Ishikawa (cell line): ENCODE measurements around the gene RIPK4.

Source experiments
- EP300 ChIP-seq: IDR thresholded peaks from 2 replicates; pipeline ENCODE4 v1.6.1; 2012; ENCODE audit warnings: borderline replicate concordance
- FOXM1 ChIP-seq: IDR thresholded peaks from 2 replicates; pipeline ENCODE4 v1.6.1; 2012; ENCODE audit warnings: low read depth, borderline replicate concordance
- NFIC ChIP-seq: IDR thresholded peaks from 2 replicates; pipeline ENCODE4 v1.6.1; 2012
- RAD21 ChIP-seq: IDR thresholded peaks from 2 replicates; pipeline ENCODE4 v1.6.1; 2012; ENCODE audit warnings: low read depth
- TAF1 ChIP-seq: IDR thresholded peaks from 2 replicates; pipeline ENCODE4 v1.6.1; 2012; ENCODE audit warnings: low read depth, mild to moderate bottlenecking
- YY1 ChIP-seq: IDR thresholded peaks from 2 replicates; pipeline ENCODE4 v1.6.1; 2012; ENCODE audit warnings: low read depth
- TF ChIP-seq, protein P1 (sequence below): IDR thresholded peaks from 2 replicates; pipeline ENCODE4 v1.6.1; 2012; ENCODE audit warnings: low read depth, mild to moderate bottlenecking
- TF ChIP-seq, protein P2 (sequence below): IDR thresholded peaks from 2 replicates; pipeline ENCODE4 v1.6.1; 2012

DNA sequence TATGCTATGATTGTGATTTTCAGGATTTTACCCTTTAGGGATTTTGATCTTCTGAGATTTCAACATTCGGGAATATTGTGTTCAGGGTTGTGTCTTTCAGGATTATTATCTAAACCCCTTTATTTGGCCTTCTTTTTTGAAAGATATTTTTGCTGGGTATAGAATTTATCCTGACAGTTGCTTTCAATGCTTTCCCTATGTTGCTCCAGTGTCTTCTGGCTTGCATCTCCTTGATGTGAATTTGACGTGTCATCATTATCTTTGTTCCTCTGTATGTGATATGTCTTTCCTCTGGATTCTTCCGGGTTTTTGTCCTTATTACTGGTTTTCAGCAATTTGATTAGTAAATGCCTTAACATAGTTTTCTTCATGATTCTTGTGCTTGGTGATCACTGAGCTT, 25.9 kb upstream of the RIPK4 start:
- TF ChIP-seq FOXM1 (no peak), EP300 (no peak), NFIC (no peak), YY1 (no peak), TAF1 (no peak), RAD21 (no peak)
- TF ChIP-seq, protein P1, sequence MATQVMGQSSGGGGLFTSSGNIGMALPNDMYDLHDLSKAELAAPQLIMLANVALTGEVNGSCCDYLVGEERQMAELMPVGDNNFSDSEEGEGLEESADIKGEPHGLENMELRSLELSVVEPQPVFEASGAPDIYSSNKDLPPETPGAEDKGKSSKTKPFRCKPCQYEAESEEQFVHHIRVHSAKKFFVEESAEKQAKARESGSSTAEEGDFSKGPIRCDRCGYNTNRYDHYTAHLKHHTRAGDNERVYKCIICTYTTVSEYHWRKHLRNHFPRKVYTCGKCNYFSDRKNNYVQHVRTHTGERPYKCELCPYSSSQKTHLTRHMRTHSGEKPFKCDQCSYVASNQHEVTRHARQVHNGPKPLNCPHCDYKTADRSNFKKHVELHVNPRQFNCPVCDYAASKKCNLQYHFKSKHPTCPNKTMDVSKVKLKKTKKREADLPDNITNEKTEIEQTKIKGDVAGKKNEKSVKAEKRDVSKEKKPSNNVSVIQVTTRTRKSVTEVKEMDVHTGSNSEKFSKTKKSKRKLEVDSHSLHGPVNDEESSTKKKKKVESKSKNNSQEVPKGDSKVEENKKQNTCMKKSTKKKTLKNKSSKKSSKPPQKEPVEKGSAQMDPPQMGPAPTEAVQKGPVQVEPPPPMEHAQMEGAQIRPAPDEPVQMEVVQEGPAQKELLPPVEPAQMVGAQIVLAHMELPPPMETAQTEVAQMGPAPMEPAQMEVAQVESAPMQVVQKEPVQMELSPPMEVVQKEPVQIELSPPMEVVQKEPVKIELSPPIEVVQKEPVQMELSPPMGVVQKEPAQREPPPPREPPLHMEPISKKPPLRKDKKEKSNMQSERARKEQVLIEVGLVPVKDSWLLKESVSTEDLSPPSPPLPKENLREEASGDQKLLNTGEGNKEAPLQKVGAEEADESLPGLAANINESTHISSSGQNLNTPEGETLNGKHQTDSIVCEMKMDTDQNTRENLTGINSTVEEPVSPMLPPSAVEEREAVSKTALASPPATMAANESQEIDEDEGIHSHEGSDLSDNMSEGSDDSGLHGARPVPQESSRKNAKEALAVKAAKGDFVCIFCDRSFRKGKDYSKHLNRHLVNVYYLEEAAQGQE = no peak
- TF ChIP-seq, protein P2, sequence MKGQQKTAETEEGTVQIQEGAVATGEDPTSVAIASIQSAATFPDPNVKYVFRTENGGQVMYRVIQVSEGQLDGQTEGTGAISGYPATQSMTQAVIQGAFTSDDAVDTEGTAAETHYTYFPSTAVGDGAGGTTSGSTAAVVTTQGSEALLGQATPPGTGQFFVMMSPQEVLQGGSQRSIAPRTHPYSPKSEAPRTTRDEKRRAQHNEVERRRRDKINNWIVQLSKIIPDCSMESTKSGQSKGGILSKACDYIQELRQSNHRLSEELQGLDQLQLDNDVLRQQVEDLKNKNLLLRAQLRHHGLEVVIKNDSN = no peak
